ENCODE data around the gene CTAGE1. TPM values are rescaled to one million over a fixed set of nuclear protein-coding genes. Genes with fewer than 3 reads are reported as not detected.

Gene CTAGE1, protein sequence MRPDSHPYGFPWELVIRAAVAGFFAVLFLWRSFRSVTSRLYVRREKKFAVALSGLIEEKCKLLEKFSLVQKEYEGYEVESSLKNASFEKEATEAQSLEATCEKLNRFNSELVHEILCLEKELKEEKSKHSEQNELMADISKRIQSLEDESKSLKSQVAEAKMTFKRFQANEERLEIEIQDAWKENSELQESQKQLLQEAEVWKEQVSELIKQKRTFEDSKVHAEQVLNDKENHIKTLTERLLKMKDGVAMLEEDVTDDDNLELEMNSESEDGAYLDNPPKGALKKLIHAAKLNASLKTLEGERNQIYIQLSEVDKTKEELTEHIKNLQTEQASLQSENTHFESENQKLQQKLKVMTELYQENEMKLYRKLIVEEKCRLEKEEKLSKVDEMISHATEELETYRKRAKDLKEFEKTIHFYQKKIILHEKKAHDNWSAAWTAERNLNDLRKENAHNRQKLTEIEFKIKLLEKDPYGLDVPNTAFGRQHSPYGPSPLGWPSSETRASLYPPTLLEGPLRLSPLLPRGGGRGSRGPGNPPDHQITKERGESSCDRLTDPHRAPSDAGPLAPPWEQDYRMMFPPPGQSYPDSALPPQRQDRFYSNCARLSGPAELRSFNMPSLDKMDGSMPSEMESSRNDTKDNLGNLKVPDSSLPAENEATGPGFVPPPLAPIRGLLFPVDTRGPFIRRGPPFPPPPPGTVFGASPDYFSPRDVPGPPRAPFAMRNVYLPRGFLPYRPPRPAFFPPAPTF
- not detected for total RNA-seq
- long read RNA-seq, result 0 reads

DNA sequence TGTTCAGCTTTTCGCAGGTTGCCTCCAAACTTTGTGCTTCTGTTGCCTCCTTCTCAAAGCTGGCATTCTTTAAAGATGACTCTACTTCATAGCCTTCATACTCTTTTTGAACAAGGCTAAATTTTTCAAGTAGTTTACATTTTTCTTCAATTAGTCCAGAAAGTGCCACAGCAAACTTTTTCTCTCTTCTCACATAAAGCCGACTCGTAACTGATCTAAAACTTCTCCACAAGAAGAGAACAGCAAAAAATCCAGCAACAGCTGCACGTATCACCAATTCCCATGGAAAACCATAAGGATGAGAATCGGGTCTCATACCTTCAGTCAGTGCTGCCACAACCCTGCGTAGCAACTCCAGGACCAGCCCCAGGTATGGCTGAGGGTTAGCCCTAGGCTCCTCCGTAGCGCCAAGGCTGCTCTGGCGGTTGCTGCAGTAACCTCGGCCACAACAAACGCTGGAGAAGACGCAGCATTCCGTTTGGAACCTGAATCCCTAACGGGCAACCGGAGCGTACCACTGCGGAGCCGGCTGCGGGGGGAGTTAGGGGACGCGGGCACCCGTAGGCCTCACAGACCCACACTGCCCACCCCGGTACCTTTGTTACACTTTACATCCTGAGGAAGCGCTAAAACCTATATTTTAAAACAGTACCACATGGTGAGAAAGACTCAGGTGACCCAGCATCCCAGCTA is at the start of gene CTAGE1:
CTAGE1 (minus strand) TSS at position 420 of the 693 bp plus-strand sequence; CDS start at position 316, 104 bp downstream.
- Histone ChIP-seq H3K4me1 (peaks cover 3% of the 10 kb centered on the region), H3K4me3 (no peak within 1 kb of the TSS), H3K9me3 (no peaks in the 10 kb centered on the region), H3K36me3 (no peaks in the 10 kb centered on the region), H3K27ac (no peak within 1 kb of the TSS), H3K27me3 (ENCODE audit: low read depth) (no peaks in the 10 kb centered on the region)
- no peak for TF ChIP-seq CTCF (IDR thresholded peaks at IDR 0.05)
- ATAC-seq (no peak), DNase-seq (no peak)
- intact Hi-C loops (cut with DNase I), result no loop called here

DNA sequence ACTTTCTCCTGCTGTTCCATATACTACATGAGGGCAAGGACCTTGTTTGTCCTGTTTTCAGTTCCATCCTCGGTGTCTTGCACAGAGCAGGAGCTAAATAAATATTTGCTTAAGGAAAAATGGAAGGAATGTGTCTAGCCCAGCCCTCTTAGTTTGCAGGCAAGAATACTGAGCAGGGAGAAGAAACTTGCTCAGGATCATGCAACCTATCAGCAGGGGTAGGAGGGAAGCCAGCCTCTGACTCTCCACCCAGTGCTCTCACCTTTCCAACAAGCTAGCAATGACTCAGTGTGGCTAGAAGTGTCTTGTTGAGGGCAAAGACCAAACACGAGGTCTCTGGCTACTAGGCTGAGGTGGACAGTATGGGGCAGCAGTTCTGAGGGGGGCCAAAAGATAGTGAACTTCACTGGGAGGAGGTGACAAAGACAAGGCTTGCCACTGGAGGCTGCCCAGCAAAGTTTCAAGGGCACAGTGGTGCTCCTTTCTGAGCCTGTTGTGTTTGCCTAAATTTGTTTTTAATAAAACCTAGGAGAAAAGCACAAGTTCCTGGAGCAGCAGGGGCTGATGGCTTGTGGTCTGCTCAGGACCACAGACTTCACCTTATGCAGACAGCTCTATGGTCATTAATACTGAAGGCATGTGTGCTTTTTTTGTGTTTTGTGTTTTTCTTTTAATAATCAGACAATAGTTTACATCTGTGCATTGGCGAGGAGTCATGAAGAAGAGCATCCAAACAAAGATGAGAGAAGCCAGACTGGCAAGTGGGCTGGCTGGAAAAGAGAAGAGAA is 49.1 kb upstream of the CTAGE1 start:
- no peaks in the 10 kb centered on the region for H3K36me3 ChIP-seq
- no peak overlapping the region for H3K4me3 ChIP-seq
- H3K9me3 ChIP-seq, result no peaks in the 10 kb centered on the region
- intact Hi-C loops (cut with DNase I), result no loop called here
- peak; percentile 82 to 83 for ATAC-seq
- no peaks in the 10 kb centered on the region for H3K27me3 ChIP-seq (ENCODE audit: low read depth)
- TF ChIP-seq CTCF (IDR thresholded peaks at IDR 0.05), result no peak
- peak overlapping the region; percentile 50 for H3K27ac ChIP-seq
- peaks cover 54% of the 10 kb centered on the region for H3K4me1 ChIP-seq
- DNase-seq, result no peak

DNA sequence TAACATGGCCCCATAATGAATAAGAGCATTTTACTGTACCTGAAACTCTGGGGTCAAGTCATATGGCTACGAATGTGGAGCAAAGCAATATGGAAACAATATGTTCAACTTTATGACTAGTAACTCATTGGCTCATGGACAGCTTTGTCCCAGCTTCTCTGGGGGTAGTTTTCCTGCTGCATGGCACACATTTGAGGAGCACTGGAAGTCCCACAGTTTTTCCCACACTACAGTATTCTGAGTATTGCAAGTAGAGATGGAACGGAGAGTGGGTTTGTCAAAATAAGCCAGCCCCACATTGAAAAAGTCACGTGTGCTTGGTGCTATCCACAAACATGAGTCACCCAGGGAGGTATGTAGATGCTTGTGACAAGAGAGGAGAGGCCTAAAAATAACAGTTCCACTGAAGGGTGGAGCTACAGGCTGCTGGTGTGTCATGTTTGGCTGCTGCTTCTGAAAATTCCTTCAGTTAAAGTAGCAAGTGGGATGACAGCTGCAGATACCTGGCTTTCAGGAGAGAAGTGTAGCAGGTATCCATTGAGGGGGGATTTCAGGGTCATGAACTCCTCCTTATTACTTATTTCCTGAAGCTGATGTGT is 48.2 kb upstream of the CTAGE1 start:
- intact Hi-C loops (cut with DNase I), result no loop called here
- DNase-seq, result no peak

GRCh38 chr18:22463076-22463475 is 45.4 kb upstream of the CTAGE1 start:
- no peaks in the 10 kb centered on the region for H3K9me3 ChIP-seq
- H3K4me1 ChIP-seq, result peaks cover 27% of the 10 kb centered on the region
- H3K36me3 ChIP-seq, result no peaks in the 10 kb centered on the region
- intact Hi-C loops (cut with DNase I), result no loop called here
- H3K27ac ChIP-seq, result no peak overlapping the region
- no peak for DNase-seq
- no peaks in the 10 kb centered on the region for H3K27me3 ChIP-seq (ENCODE audit: low read depth)
- no peak for ATAC-seq
- no peak overlapping the region for H3K4me3 ChIP-seq
- TF ChIP-seq CTCF (IDR thresholded peaks at IDR 0.05), result no peak

More for the DNA sequence above, 48.2 kb upstream of the CTAGE1 start:
- Histone ChIP-seq H3K27ac (peak overlapping the region; percentile 50), H3K4me3 (no peak overlapping the region), H3K9me3 (no peaks in the 10 kb centered on the region), H3K27me3 (ENCODE audit: low read depth) (no peaks in the 10 kb centered on the region), H3K36me3 (no peaks in the 10 kb centered on the region), H3K4me1 (peaks cover 45% of the 10 kb centered on the region)
- TF ChIP-seq CTCF (IDR thresholded peaks at IDR 0.05), result no peak
- peak; percentile 89 to 93 for ATAC-seq

All from lower lobe of right lung (tissue), 2 donors.